NCI-H526 (cell line): Measurements from ENCODE around the gene NEURL1B.
A peak's percentile ranks its signal among the peaks of the same experiment; 100 is the strongest.
"Not testable (repeated sequence)": the region's sequence is repeated elsewhere in the genome, so short reads cannot be mapped to it uniquely, and the experiment has no call there.

Experiments used
- DNase-seq, 2 experiments: peaks; one replicate each; lab custom pipeline; 2025; lab: John Stamatoyannopoulos, UW

Gene NEURL1B

DNA sequence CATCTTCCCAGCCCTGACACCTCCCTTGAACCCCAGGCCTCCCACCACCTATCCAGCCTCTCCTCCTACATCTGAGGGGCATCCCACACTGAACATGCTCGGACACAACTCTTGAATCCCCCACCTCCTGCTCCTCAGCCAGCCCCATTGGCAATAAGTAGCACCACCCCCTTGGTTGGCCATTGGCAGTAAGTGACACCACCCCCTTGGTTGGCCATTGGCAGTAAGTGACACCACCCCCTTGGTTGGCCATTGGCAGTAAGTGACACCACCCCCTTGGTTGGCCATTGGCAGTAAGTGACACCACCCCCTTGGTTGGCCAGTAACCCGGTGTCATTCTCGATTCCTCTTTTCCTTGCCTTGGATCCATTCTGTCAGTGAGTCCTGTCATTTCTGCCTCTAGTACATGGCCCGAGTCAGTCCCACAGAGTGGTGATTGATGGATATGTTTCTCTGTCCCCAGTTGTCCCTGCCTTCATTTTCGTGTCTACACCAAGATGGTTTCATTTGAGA lies 37.4 kb downstream of the NEURL1B start:
- DNase-seq, result not testable (repeated sequence)

DNA sequence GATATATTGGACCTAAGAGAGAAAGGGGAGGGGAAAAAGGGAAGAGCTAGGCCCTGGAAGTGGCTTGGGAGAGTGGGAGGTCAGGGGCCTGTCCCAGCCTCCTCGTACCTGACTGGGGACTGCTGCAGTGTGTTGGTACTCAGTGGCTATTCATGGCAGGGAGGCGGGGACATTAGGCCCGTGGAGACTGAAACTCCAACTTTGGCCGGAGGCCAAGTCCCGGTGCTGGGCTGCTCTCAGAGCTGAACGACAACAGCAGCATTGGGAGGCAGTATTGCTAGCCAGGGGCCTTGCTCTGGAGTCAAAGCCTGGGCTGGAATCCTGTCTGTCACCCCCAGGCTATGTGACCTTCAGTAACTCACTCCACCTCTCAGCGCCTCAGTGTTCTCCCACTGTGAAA lies 37.8 kb downstream of the NEURL1B start:
- no peak for DNase-seq

DNA sequence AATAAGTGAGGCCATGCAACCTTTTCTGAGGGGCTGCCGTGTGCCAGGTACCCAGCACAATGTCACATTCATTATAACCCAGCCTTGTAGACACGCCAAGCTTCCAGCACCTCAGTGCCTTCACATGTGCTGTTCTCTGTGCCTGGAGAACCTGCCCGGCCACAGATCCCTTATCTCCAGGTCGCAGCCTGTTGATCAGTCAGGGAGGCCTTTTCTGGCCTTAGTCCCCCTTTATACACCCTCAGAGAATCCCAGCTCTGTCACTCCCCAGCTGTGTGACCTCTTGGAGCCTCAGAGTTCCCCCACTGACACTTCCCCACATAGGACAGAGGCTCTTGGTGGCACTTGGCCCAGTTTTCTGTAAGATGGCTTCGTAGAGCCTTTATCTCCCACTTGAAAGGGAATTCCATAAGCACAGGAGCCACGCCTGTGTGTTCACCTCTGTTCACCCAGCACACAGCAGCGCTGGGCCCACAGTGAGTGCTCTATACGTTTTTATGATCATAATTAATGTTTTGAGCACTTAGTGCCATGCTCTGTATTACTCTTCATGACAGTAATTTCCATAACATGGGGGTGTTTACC lies 38.7 kb downstream of the NEURL1B start:
- no peak for DNase-seq

DNA sequence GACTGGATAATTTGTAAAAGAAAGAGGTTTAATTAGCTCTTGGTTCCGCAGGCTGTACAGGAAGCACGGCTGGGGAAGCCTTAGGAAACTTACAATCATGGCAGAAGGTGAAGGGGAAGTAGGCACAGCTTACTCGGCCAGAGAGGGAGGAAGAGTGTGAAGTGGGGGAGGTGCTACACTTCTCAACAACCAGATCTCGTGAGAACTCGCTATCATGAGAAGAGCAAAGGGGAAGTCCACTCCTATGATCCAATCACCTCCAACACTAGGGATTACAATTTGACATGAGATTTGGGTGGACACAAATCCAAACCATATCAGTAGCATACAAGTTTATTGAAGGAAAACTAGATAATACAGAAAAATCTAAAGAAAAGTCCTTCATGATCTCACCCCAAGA lies 39.9 kb downstream of the NEURL1B start:
- DNase-seq, result no peak

DNA sequence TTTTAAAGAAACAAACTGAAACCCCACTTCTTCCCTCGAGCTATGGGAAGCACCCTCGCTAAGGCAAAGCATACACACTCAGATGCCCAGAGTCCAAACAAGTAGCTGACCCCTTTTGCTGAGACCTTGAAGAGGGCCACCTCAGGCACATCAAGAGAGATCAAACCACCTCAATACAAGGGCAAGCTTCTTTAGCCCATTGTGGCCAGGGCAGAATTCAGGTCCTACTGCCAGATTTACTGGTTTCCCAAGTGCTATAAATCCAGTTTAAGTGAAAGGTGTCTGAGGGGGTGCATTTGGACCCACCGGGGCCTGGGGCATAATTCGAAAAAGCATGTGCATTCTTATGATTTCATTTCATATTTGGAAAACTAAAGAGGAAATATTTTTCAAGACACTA lies 40.4 kb downstream of the NEURL1B start:
- no peak for DNase-seq

DNA sequence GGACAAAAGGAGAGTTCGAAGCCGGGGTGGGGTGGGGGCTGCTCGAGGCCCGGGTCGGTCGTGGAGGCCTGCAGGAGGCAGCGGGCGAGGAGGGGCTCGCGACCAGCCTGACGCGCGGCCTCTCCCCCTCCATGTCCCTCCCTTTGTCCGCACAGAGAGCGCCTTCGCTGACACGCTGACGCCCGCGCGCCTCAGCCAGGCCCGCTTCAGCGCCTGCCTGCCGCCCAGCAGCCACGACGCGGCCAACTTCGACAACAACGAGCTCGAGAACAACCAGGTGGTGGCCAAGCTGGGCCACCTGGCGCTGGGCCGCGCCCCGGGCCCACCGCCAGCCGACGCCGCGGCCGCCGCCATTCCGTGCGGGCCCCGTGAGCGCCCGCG lies 42.2 kb downstream of the NEURL1B start:
- no peak for DNase-seq

DNA sequence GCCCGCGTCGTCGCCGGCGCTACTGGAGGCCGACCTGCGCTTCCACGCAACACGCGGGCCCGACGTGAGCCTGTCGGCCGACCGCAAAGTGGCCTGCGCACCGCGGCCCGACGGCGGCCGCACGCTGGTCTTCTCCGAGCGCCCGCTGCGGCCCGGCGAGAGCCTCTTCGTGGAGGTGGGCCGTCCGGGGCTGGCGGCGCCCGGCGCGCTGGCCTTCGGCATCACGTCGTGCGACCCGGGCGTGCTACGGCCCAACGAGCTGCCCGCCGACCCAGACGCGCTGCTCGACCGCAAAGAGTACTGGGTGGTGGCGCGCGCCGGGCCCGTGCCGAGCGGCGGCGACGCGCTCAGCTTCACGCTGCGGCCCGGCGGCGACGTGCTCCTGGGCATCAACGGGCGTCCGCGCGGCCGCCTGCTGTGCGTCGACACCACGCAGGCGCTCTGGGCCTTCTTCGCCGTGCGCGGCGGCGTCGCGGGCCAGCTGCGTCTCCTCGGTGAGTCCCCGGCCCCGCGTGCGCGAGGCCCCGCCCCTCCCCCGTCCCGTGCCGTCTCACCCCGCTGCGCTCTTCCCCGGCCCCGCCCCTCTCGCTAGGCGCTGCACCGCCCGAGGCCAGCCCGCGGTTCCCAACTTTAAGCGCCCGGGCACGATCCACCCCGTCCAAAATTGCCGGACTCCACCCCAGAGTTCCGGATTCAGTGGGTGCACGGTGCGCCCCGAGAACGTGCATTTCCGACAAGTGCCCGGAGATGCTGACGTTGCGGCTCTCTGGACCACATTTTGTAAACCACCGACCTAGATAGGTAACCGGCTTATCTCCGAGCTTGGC lies 42.8 kb downstream of the NEURL1B start:
- no peak for DNase-seq

DNA sequence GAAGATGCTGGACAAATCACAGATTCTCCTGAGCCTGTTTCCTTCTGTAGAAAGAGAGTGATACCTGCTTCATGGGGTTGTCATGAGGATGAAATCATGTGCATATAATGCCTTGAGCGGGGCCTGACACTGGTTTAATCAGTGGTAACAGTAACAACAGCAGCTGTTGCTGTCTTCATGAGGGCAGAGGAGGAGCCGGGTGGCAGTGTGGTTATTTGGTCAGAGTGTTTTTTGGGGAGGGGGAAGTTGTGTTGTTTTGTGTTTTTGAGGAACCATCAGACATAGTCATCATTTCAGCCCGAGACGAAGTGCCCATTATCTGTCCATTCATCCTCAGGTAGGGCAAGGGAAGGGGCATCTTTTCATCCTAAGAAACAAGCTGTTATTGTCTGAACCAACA lies 44.0 kb downstream of the NEURL1B start:
- DNase-seq, result no peak

DNA sequence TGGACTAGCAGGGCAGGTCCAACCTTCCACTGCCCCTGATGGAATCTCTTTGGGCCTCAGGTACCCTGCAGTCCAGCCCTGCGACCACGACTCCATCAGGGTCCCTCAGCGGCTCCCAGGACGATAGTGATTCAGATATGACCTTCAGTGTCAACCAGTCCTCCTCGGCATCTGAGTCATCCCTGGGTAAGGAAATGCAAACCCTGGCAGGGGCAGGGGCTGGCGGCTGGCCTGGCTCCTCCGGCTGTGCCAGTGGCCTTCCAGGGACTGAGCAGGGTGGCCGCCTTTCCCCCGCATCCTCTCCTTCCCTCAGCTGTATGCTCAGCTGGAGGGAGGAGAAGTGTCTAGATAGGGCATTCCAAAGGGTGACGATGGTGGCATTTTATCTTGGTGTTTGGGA lies 45.0 kb downstream of the NEURL1B start:
- no peak for DNase-seq

DNA sequence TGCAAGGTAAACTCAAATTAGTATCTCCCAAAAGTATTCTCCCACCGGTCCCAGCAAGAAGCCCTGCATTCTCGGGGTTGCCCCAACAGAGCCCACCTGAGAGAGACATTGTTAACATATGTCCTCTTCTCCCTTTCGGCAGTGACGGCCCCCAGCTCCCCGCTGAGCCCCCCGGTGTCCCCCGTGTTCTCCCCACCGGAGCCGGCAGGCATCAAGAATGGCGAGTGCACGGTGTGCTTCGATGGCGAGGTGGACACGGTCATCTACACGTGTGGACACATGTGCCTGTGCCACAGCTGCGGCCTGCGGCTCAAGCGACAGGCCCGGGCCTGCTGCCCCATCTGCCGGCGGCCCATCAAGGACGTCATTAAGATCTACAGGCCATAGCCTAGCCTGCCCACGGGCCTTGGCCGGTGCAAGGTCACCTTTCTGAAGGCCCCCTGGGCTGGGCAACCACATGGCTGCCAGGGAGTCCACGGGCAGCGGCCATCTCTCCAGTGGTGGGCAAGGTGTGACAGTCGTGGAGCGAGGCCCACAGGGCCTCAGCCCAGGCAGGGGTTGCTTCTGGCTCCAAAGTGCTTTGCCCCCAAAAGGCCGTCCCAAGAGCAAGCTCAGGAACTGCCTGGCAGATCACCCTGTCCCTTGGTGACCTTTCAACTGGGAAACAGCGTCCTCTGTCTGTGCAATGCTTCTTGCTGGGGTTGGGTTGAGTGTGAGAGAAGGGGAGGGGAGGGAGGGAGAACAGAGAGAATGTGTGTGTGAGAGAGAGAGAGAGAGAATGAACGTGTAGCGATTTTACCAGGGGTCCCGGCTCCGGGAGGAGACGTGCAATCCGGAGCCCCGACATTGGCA lies 45.7 kb downstream of the NEURL1B start:
- DNase-seq, result no peak

DNA sequence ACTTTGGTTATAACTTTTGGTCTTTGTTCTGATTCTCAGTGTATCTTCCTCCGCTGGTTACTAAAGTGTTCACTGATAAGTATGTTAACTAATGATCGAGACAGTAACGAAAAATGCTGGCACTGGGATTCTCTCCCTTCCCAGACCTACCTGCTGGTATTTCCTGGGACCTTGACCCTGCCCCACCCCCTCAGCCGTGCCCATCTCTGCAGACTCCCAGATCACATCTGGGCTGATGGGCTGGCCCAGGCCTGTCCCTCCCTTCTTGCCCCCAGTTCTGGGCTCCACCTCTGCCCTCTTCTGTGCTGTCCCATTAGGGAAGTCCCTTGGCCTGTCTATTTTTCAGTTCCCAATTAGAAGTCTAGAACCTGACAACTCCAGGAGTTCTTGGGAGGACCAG lies 46.9 kb downstream of the NEURL1B start:
- DNase-seq, result no peak

DNA sequence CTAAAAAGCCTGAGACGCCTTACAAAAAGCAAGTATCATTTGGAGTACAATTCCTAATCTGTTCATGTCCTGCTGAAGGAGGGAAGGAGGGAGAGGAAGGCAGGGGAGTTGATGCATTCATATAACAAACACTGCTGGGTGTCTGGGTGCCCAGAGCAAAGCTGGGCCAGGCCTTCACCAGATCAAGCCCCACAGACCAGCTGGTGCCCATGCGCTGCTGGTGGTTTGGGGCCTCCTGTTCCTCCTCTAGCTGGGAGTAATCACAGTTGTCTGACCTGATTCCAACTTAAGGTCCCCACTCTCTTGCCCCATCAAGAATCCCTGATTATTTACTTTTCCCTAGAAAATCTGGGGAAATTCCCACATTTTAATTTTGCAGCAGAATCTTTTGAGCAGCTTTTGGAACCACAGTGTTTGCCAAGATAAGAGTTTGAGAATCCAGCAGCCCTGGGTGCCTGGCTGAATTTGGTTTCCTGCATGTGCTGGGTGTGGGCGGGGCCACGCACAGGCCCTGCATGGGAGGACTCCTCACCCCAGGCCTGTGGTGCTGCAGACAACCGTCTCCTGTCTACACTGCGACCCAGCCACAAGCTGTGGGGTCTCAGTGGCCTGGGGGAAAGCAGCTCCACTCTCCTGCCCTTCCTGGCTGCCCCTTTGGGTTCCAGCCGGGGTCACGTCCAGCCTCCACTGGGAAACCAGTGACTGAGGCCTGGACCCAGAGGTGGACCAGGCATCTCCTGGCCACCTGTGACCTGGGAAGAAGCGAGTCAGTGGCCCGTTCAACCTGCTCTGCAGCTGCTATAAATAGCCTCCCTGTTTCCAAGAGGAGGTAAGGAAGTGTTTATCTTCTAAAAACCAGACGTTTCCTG lies 47.5 kb downstream of the NEURL1B start:
- no peak for DNase-seq

DNA sequence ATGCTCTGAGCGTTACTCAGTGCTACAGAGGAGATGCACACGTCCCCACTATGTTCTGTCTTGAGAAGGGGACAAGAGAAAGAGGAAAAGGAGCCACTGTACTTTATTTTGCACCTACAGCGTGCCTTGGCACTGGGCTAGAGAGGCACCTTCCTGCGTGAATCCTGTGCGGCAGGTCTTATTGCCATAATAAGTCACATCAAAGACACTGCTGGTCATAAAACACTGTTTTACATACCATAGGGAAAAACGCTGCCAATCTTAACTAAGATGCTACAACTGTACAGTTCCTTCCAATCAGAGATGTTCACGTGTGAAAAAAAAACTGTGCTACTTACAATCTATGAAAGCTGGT lies 48.1 kb downstream of the NEURL1B start:
- DNase-seq, result no peak

DNA sequence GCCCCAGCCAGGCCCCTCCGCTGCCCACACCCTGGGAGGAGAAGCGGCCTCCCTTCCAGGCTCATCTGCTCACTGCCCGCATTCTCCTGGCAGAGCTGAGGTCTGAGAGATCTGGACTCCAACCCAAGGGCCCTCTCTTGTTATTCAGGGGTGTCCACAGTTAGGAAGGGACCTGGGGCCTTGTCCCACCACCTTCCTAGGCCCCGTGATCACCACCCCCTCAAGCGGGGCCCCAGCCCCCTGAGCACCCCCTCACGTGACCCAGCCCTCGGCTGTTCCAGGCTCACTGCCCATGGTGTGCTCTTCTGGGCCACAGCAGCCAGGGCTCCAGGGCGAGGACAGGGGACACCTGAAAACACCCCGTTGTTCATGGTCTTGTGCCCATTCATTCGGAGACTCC lies 48.7 kb downstream of the NEURL1B start:
- no peak for DNase-seq

DNA sequence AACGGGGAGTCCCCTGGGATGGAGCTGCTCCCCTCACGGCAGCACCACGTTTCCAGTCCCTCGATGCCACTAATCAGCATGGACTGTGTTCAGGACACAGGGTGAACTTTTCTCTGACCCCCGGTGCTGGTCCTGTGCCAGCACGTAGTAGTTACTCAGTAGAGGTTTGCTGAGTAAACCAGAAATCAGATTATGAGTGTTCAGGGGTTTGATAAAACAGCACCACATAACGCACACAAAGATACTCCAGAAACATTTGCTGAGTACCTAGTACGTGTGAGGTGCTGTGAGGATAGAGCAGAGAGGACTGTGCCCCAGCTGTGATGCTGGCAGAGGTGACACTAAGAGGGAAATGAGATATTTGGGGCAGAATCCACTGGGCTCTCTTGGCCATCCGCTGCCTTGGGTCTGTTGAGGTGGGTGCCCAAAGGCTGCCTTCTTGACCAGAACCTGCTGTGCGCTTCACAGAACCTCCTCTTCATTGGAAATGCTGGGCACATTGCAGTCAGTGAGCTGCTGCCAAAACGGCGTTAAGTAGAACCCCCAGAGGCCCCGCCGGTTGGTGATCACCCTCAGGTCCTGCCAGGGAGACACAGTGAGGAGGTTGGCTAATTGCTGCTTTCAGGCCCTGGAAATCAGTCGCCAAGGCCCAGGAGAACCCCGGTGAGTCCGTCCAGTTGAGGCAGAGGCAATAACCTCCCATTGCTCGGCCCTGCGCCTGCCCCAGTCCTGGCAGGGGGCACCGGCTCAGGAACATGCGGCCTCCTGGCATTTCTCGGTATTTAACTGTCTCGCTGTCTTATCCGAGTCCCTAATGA lies 49.4 kb downstream of the NEURL1B start:
- no peak for DNase-seq

DNA sequence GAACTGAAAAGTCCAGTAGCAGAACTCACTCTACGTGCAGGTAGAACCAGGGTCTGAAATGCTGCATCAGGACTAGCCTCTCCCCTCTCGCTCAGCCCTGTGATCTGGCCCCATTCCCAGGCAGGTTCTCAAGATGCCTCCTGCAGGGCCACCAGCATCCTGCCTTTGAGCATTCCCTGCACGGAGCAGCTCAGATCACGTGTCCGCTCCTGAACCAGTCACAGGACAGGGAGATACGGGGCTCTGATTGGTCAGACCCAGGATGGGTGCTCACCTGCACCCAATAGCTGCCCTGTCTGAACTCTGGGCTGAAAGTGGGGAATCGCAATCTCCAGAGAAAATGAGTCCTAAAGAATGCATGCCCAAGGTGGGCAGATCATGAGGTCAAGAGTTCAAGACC lies 50.8 kb downstream of the NEURL1B start:
- no peak for DNase-seq

DNA sequence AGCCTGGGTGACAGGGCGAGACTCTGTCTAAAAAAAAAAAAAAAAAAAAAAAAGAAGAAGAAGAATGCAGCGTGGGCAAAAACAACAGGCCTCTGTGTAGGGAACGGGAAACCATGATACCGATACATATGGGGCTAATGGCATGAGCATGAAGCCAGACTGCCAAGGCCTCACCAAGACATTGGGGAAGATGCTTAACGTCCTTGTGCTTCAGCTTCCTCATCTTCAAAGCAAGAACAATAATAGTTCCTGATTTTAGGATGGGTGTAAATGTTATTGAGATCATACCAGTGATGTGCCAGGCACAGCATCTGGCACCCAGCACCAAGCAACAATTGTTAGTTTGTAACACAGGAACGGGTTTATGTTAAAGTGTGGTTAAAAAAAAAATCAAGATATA lies 51.4 kb downstream of the NEURL1B start:
- DNase-seq, result no peak

DNA sequence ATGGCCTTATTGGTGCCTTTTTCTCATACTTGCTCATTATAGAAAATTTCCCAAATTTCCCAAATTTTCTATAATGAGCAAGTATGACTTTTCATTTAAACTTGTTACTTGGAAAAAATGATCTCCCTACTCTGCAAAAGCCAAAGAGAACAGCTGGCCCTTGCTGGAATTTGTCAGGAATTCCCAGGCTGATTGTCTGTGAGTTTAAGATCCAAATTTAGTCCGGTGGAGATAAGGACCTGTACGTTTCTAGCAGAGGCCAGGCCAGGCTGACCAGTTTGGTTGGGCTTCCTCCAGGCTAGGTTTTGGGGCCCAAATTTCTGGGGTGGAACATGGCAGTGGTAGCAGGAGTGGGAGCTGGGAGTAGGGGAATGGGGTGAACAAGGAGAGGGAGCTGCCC lies 51.9 kb downstream of the NEURL1B start:
- DNase-seq, result no peak

DNA sequence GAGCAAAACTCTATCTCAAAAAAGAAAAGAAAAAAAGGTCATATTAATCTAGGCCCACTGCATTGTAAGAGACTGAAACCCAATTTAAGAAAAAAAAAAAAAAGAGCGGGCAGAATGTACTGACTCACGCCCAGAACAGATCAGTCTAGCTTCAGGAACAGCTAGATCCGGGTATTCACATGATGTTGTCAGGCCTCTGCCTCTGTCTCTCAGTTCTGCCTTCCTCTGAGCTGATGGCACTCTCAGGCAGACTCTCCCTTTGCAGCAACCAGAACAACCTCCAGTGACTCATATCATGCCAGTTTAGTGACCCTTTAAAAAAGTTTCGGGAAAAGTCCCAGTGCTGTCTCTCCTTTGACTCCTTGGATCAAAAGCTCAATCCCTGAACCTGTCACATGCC lies 53.0 kb downstream of the NEURL1B start:
- no peak for DNase-seq

DNA sequence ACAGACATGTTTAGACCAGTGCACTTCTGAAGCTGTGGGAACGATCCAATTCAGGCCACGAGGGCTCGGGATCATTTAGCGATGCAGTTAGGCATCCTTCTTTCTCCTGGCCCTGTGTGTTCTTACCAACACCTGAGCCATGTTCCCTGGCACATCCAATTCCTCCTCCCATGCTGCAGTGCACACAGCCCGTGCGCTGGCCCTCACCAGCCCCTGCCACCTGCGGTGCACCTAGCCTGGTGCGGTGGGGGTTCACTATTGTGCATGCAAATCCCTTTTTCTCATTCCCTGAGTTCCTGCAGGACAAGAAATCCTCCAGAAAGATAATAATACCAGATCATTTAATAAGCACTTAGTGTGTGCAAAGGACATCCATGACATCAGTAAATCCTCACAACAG lies 53.5 kb downstream of the NEURL1B start:
- peak in 1 of 2 experiments; percentile 36 for DNase-seq
